Measurements from ENCODE around the gene LIMS4.
"Not testable (repeated sequence)": the region's sequence is repeated elsewhere in the genome, so short reads cannot be mapped to it uniquely, and the experiment has no call there.

- TF ChIP-seq EZH2 (optimal IDR thresholded peaks at IDR 0.05; ENCODE audit: low read depth, low read length); CTCF (IDR thresholded peaks at IDR 0.05; ENCODE audit: low read length): not testable (repeated sequence)
These were observed 4.8 kb upstream of the LIMS4 start for GRCh38 chr2:110477370-110477769.

All from MM.1S (cell line).